ENCODE data around the gene HCFC1R1.

Gene HCFC1R1

GRCh38 chr16:3035972-3036725 lies 12.4 kb upstream of the HCFC1R1 start:
- DNase-seq (ENCODE audit: low read depth), result no peak

- DNase-seq (ENCODE audit: low read depth), result no peak
Observed at GRCh38 chr16:3035289-3035971, 11.7 kb upstream of the HCFC1R1 start.

- no peak for DNase-seq (ENCODE audit: low read depth)
Observed at GRCh38 chr16:3032624-3033023, 8.9 kb upstream of the HCFC1R1 start.

- DNase-seq (ENCODE audit: low read depth), result no peak
Observed at GRCh38 chr16:3030222-3031212, 6.8 kb upstream of the HCFC1R1 start.

- DNase-seq (ENCODE audit: low read depth), result no peak
Observed at GRCh38 chr16:3029491-3030221, 5.9 kb upstream of the HCFC1R1 start.

GRCh38 chr16:3028716-3029319 lies 5.1 kb upstream of the HCFC1R1 start:
- no peak for DNase-seq (ENCODE audit: low read depth)

- no peak for DNase-seq (ENCODE audit: low read depth)
Observed at GRCh38 chr16:3027983-3028715, 4.4 kb upstream of the HCFC1R1 start.

GRCh38 chr16:3027489-3027795 lies 3.7 kb upstream of the HCFC1R1 start:
- DNase-seq (ENCODE audit: low read depth), result no peak

GRCh38 chr16:3026609-3027488 lies 3.1 kb upstream of the HCFC1R1 start:
- DNase-seq (ENCODE audit: low read depth), result no peak

- no peak for DNase-seq (ENCODE audit: low read depth)
Observed at GRCh38 chr16:3026003-3026378, 2.2 kb upstream of the HCFC1R1 start.

GRCh38 chr16:3025032-3026002 lies 1.6 kb upstream of the HCFC1R1 start:
- no peak for DNase-seq (ENCODE audit: low read depth)

- peak; percentile 72 for DNase-seq (ENCODE audit: low read depth)
Observed at GRCh38 chr16:3023415-3023668, 400 bp downstream of the HCFC1R1 start.

GRCh38 chr16:3022684-3023414 lies 893 bp downstream of the HCFC1R1 start:
- DNase-seq (ENCODE audit: low read depth), result peak; percentile 49

- peak; percentile 79 for DNase-seq (ENCODE audit: low read depth)
Observed at GRCh38 chr16:3022208-3022683, 1.5 kb downstream of the HCFC1R1 start.

GRCh38 chr16:3021449-3022207 lies 2.1 kb downstream of the HCFC1R1 start:
- DNase-seq (ENCODE audit: low read depth), result peak; percentile 81

GRCh38 chr16:3020604-3021448 lies 2.9 kb downstream of the HCFC1R1 start:
- DNase-seq (ENCODE audit: low read depth), result peak; percentile 78

All from HS-5 (cell line).